BLaER1 treated with 17β-estradiol and CSF1 and Interleukin-3, amounts not matched to agents 10 nM and 100 nM (cell line): ENCODE measurements around the gene ABTB2.

Experiments
- H3K27ac ChIP-seq, 11 experiments: shearing (Covaris generic); formaldehyde crosslinking; 2 replicates each; pipeline ENCODE4 v1.8.1; 2022
- H3K27me3 ChIP-seq, 11 experiments: shearing (Covaris generic); formaldehyde crosslinking; 2 replicates each; pipeline ENCODE4 v1.8.1; 2022
- H3K36me3 ChIP-seq, 11 experiments: shearing (Covaris generic); formaldehyde crosslinking; 2 replicates each; pipeline ENCODE4 v1.8.1; 2022
- H3K4me1 ChIP-seq, 10 experiments: shearing (Covaris generic); formaldehyde crosslinking; 2 replicates each; pipeline ENCODE4 v1.8.1; 2022
- H3K4me2 ChIP-seq, 11 experiments: shearing (Covaris generic); formaldehyde crosslinking; 2 replicates each; pipeline ENCODE4 v1.8.1; 2022
- H3K4me3 ChIP-seq, 10 experiments: shearing (Covaris generic); formaldehyde crosslinking; 2 replicates each; pipeline ENCODE4 v1.8.1; 2022
- H3K9ac ChIP-seq, 11 experiments: shearing (Covaris generic); formaldehyde crosslinking; 2 replicates each; pipeline ENCODE4 v1.8.1; 2022
- H3K9me3 ChIP-seq, 11 experiments: shearing (Covaris generic); formaldehyde crosslinking; replicated peaks in 1 of 11; 2 replicates each; pipeline ENCODE4 v1.8.1; 2022
- H4K20me1 ChIP-seq, 11 experiments: shearing (Covaris generic); formaldehyde crosslinking; 2 replicates each; pipeline ENCODE4 v1.8.1; 2022
- Cebpa-rat ChIP-seq, 11 experiments: shearing (Covaris generic); IDR thresholded peaks; 2 replicates each; pipeline ENCODE4 v1.8.1; 2022

The ABTB2 gene

GRCh38 chr11:34311126-34311525 is 46.7 kb downstream of the ABTB2 start:
- Histone ChIP-seq H3K27me3 (no peaks in the 10 kb centered on the region), H4K20me1 (peaks cover 0 to 20% (median 0%) of the 10 kb centered on the region in 11 experiments; a peak in 4 of 22 replicates), H3K36me3 (no peaks in the 10 kb centered on the region), H3K9me3 (no peaks in the 10 kb centered on the region), H3K4me1 (peaks cover 0 to 21% (median 13%) of the 10 kb centered on the region in 10 experiments; a peak in 16 of 20 replicates), H3K4me3 (no peak overlapping the region), H3K4me2 (no peak overlapping the region), H3K27ac (no peak overlapping the region), H3K9ac (no peak overlapping the region)
- TF ChIP-seq Cebpa-rat (IDR thresholded peaks at IDR 0.05), result no peak

DNA sequence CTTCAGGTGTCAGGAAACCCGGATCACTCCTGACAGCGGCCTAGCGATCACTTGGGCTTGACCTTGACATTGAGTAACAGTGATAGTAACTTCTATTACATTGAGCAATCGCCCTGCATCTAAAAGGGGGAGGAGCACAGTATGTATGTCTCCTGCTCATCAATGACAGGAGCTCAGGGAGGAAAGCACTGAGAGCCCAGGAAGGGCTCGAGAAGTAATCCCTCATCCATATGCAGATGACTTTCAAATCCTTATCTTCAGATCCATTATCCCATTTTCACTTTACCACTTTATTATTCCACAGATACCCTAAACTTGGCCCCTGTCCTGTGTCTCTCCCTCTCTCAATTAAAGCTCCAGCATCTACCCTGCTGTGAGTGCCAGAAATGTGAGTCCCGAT is 47.8 kb downstream of the ABTB2 start:
- H3K27me3 ChIP-seq, result no peaks in the 10 kb centered on the region
- H3K27ac ChIP-seq, result no peak overlapping the region
- no peaks in the 10 kb centered on the region for H3K36me3 ChIP-seq
- no peaks in the 10 kb centered on the region for H3K9me3 ChIP-seq
- no peak overlapping the region for H3K9ac ChIP-seq
- TF ChIP-seq Cebpa-rat (IDR thresholded peaks at IDR 0.05), result no peak
- peaks cover 0 to 10% (median 0%) of the 10 kb centered on the region in 11 experiments; a peak in 3 of 22 replicates for H4K20me1 ChIP-seq
- peaks cover 0 to 20% (median 13%) of the 10 kb centered on the region in 10 experiments; a peak in 16 of 20 replicates for H3K4me1 ChIP-seq
- H3K4me2 ChIP-seq, result no peak overlapping the region
- no peak overlapping the region for H3K4me3 ChIP-seq

DNA sequence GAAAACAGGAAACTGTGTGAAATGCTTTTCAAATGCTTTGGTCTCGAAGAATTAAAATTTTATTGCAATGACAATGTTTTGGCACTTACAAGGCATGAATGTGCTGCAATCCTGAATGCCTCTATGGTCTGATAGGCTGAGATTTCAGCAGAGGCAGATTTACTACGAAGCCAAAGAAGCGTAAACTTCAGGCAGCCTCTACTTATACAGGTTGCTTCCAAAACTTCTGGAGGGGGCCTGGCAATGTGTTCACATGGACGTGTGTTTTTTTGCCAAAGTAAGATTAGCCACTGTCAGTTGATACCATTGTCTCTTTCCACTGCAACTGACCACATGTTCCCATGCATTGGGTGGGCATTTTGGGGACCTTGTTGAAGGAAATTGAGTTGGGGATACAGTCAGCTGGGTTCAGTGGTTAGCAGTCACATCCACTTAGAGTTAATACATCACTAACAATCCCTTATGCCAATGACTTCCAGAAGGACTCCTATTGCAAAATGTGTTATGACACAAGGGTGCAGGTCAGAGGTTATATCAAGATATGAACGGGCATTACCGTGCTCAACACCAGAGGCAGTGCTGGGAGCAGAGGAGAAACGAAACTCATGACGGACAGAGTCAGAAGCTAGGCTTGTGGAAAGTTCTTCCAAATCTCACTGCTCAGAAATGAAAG is 48.8 kb downstream of the ABTB2 start:
- Histone ChIP-seq H3K4me2 (no peak overlapping the region), H3K4me3 (no peak overlapping the region), H3K27me3 (no peaks in the 10 kb centered on the region), H3K27ac (no peak overlapping the region), H3K9me3 (no peaks in the 10 kb centered on the region), H3K4me1 (peaks cover 0 to 21% (median 11%) of the 10 kb centered on the region in 10 experiments; a peak in 16 of 20 replicates), H3K9ac (no peak overlapping the region), H3K36me3 (no peaks in the 10 kb centered on the region), H4K20me1 (peaks cover 0 to 5% (median 0%) of the 10 kb centered on the region in 11 experiments; a peak in 2 of 22 replicates)
- no peak for TF ChIP-seq Cebpa-rat (IDR thresholded peaks at IDR 0.05)

GRCh38 chr11:34308049-34308912 is 49.5 kb downstream of the ABTB2 start:
- Histone ChIP-seq H4K20me1 (peaks cover 0 to 5% (median 0%) of the 10 kb centered on the region in 11 experiments; a peak in 2 of 22 replicates), H3K9ac (no peak overlapping the region), H3K4me2 (no peak overlapping the region), H3K4me1 (peaks cover under 1 to 26% (median 14%) of the 10 kb centered on the region in 10 experiments; a peak in 18 of 20 replicates), H3K27ac (no peak overlapping the region), H3K27me3 (no peaks in the 10 kb centered on the region), H3K4me3 (no peak overlapping the region), H3K9me3 (no peaks in the 10 kb centered on the region), H3K36me3 (no peaks in the 10 kb centered on the region)
- no peak for TF ChIP-seq Cebpa-rat (IDR thresholded peaks at IDR 0.05)

DNA sequence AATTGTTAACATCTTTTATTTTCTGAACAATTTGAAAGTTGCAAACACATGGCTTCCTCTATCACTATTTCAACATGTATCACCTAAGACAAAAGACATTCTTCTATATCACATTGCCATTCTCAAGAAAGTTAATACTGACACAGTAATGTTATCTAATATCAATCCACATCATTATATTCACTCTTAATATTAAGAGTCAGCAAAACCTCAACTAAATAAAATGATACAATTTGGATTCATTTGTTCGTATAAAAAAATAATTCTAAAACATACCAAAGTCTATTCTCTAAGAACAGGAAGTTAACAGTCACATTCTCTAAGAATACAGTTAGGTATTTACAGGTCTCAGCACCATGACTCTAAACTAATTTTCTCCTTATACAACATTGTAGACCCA is 52.0 kb downstream of the ABTB2 start:
- H3K9me3 ChIP-seq, result no peaks in the 10 kb centered on the region
- TF ChIP-seq Cebpa-rat (IDR thresholded peaks at IDR 0.05), result no peak
- no peaks in the 10 kb centered on the region for H3K36me3 ChIP-seq
- no peak overlapping the region for H3K9ac ChIP-seq
- H3K27me3 ChIP-seq, result no peaks in the 10 kb centered on the region
- H3K4me2 ChIP-seq, result no peak overlapping the region
- no peak overlapping the region for H3K27ac ChIP-seq
- no peak overlapping the region for H3K4me3 ChIP-seq
- H3K4me1 ChIP-seq, result peaks cover 21 to 48% (median 31%) of the 10 kb centered on the region in 10 experiments
- H4K20me1 ChIP-seq, result no peaks in the 10 kb centered on the region

- Histone ChIP-seq H3K36me3 (no peaks in the 10 kb centered on the region), H3K9ac (no peak overlapping the region), H3K27me3 (no peaks in the 10 kb centered on the region), H4K20me1 (no peaks in the 10 kb centered on the region), H3K4me2 (no peak overlapping the region), H3K9me3 (no peaks in the 10 kb centered on the region), H3K4me1 (peaks cover 27 to 54% (median 37%) of the 10 kb centered on the region in 10 experiments), H3K27ac (no peak overlapping the region), H3K4me3 (no peak overlapping the region)
- no peak for TF ChIP-seq Cebpa-rat (IDR thresholded peaks at IDR 0.05)
Measured at GRCh38 chr11:34305193-34305592, 52.6 kb downstream of the ABTB2 start.

GRCh38 chr11:34303028-34303570 is 54.7 kb downstream of the ABTB2 start:
- peak overlapping the region in 3 of 11 experiments; percentile 2 to 33 (median 2); a peak in 3 of 22 replicates for H3K27ac ChIP-seq
- H3K4me1 ChIP-seq, result peaks cover 30 to 48% (median 40%) of the 10 kb centered on the region in 10 experiments
- peak overlapping the region; percentile 29 to 82 (median 72) for H3K4me2 ChIP-seq
- no peak for TF ChIP-seq Cebpa-rat (IDR thresholded peaks at IDR 0.05)
- no peaks in the 10 kb centered on the region for H4K20me1 ChIP-seq
- no peaks in the 10 kb centered on the region for H3K9me3 ChIP-seq
- H3K4me3 ChIP-seq, result no peak overlapping the region
- no peaks in the 10 kb centered on the region for H3K27me3 ChIP-seq
- H3K36me3 ChIP-seq, result no peaks in the 10 kb centered on the region
- H3K9ac ChIP-seq, result no peak overlapping the region

GRCh38 chr11:34302046-34302921 is 55.5 kb downstream of the ABTB2 start:
- H3K9me3 ChIP-seq, result no peaks in the 10 kb centered on the region
- H4K20me1 ChIP-seq, result no peaks in the 10 kb centered on the region
- no peak overlapping the region for H3K9ac ChIP-seq
- H3K4me1 ChIP-seq, result peaks cover 30 to 48% (median 40%) of the 10 kb centered on the region in 10 experiments
- peak overlapping the region in 3 of 11 experiments; percentile 2 to 33 (median 2); a peak in 3 of 22 replicates for H3K27ac ChIP-seq
- H3K4me3 ChIP-seq, result no peak overlapping the region
- no peak for TF ChIP-seq Cebpa-rat (IDR thresholded peaks at IDR 0.05)
- no peaks in the 10 kb centered on the region for H3K27me3 ChIP-seq
- peak overlapping the region; percentile 29 to 82 (median 72) for H3K4me2 ChIP-seq
- H3K36me3 ChIP-seq, result no peaks in the 10 kb centered on the region
